ENCODE results near the gene GOLGA6L7. TPM values are rescaled to one million over a fixed set of nuclear protein-coding genes. Genes with fewer than 3 reads are reported as not detected.

GOLGA6L7 gene
- total and polyA plus RNA-seq, 2 donors (not counting 3 experiments of a cell fraction or from before 2014, with no cell fraction given), result not detected

DNA sequence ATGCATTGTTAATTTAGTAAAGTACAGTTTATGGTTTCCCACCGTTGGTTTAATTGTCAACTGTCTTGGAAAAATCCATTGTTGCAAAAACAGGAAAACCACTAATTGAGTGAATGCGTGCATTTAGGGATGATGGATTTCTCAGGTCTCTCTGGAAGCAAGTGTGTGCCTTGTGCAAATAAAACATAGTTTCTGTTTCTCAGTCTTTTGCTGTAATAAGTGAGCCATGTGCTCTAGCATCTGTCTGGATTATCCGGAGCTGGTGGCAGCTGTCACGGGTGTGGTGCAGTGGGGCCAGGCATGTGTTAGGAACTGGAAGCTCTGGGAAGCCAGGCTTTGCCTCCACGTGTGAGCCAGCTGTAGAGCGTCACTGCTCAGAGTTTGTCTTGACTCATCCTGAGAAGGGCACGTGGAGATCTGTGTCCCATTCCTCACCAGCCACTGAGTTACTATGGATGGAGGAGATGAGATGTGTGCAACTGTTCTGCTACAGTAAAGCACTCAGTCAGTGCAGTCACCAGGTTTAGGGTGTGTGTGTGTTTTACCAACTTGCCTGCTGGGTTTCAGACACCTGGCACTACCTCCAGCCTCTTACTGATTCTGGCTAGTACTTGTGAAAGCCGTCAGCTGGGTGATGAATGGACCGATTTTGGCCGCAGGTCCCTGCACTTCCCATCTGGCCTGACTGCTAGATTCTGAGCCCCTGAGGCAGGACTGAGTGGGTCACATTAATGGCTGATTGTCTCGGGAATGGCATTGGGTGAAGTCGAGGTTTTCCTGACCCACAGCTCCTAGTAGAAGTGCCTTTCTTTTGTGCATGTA, 44.6 kb upstream of the GOLGA6L7 start:
- no peaks in the 10 kb centered on the region for H3K4me1 ChIP-seq (ENCODE audit: control insufficient read depth, extremely low read depth, insufficient read depth, low read length)
- TF ChIP-seq EZH2 (IDR thresholded peaks at IDR 0.05; ENCODE audit: borderline replicate concordance, low read depth, low read length, severe bottlenecking) (no peak), POLR2AphosphoS5 (IDR thresholded peaks at IDR 0.05; ENCODE audit: insufficient read depth, low read depth, low read length) (no peak), FOS (IDR thresholded peaks at IDR 0.05; ENCODE audit: borderline replicate concordance, insufficient read depth, low read length) (no peak), GATA2 (IDR thresholded peaks at IDR 0.05; ENCODE audit: insufficient read depth, insufficient read length, low read depth, low read length) (no peak), POLR2A (IDR thresholded peaks at IDR 0.05; ENCODE audit: low read depth, low read length) (no peak)
- TF ChIP-seq, protein P1, sequence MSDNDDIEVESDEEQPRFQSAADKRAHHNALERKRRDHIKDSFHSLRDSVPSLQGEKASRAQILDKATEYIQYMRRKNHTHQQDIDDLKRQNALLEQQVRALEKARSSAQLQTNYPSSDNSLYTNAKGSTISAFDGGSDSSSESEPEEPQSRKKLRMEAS (IDR thresholded peaks at IDR 0.05; ENCODE audit: insufficient read depth, insufficient read length), result no peak
- TF ChIP-seq, protein P2, sequence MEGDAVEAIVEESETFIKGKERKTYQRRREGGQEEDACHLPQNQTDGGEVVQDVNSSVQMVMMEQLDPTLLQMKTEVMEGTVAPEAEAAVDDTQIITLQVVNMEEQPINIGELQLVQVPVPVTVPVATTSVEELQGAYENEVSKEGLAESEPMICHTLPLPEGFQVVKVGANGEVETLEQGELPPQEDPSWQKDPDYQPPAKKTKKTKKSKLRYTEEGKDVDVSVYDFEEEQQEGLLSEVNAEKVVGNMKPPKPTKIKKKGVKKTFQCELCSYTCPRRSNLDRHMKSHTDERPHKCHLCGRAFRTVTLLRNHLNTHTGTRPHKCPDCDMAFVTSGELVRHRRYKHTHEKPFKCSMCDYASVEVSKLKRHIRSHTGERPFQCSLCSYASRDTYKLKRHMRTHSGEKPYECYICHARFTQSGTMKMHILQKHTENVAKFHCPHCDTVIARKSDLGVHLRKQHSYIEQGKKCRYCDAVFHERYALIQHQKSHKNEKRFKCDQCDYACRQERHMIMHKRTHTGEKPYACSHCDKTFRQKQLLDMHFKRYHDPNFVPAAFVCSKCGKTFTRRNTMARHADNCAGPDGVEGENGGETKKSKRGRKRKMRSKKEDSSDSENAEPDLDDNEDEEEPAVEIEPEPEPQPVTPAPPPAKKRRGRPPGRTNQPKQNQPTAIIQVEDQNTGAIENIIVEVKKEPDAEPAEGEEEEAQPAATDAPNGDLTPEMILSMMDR (IDR thresholded peaks at IDR 0.05; ENCODE audit: extremely low read depth in 1 of 2, insufficient read depth in 1 of 2, low read depth in 1 of 2, low read length in 2 of 2), result no peak
- ChIA-PET POLR2A (no interaction called here), CTCF (no interaction called here)
- H2AFZ ChIP-seq (ENCODE audit: low read depth, low read length), result no peak overlapping the region
- no peak overlapping the region for H3K4me2 ChIP-seq (ENCODE audit: insufficient read depth, low read length)
- no peaks in the 10 kb centered on the region for H3K9me3 ChIP-seq (replicated peaks; ENCODE audit: control insufficient read depth, insufficient read depth, low read length)
- no peak for FAIRE-seq
- dilution Hi-C loops (cut with MboI; ENCODE audit: extremely low pct_ligation_motif_present, low sequenced_read_pairs), result no loop called here
- no peaks in the 10 kb centered on the region for H3K79me2 ChIP-seq (ENCODE audit: control insufficient read depth, insufficient read depth, low read length)
- DNase-seq (ENCODE audit: low read depth, low spot score), result no peak
- H3K27ac ChIP-seq (ENCODE audit: insufficient read depth, low read depth, low read length), result no peak overlapping the region
- H3K4me3 ChIP-seq (replicated peaks in 1 of 3; ENCODE audit: insufficient read depth in 1 of 3, low read depth in 1 of 3, low read length in 3 of 3), result no peak overlapping the region
- no peaks in the 10 kb centered on the region for H4K20me1 ChIP-seq (replicated peaks; ENCODE audit: control insufficient read depth, extremely low read depth, insufficient read depth, low read length)
- intact Hi-C loops (cut with micrococcal nuclease), result no loop called here
- no peak overlapping the region for H3K9ac ChIP-seq (replicated peaks; ENCODE audit: extremely low read depth, insufficient read depth, low read length)
- no peaks in the 10 kb centered on the region for H3K36me3 ChIP-seq (ENCODE audit: control insufficient read depth in 2 of 2, extremely low read depth in 1 of 2, insufficient read depth in 2 of 2, low read length in 2 of 2)
- H3K9me1 ChIP-seq (replicated peaks; ENCODE audit: control insufficient read depth, extremely low read depth, insufficient read depth, low read length), result no peaks in the 10 kb centered on the region
- H3K27me3 ChIP-seq (ENCODE audit: control insufficient read depth in 2 of 2, insufficient read depth in 2 of 2, low read length in 2 of 2), result no peaks in the 10 kb centered on the region
- BruUV-seq (replicated peaks), result no TSS peak
